ENCODE measurements around the gene MSL3B.

GRCh38 chr2:233857511-233858141, 10.6 kb downstream of the MSL3B start:
- TF ChIP-seq POLR2A (IDR thresholded peaks at IDR 0.05): no peak
- TF ChIP-seq CTCF (IDR thresholded peaks at IDR 0.05): peak in 4 of 6 experiments; percentile 62 to 68 (median 66)

All from Peyer's patch (tissue), 4 donors.